Measurements from ENCODE around the gene TULP4.
"Not testable (repeated sequence)": the region's sequence is repeated elsewhere in the genome, so short reads cannot be mapped to it uniquely, and the experiment has no call there.

The TULP4 gene

DNA sequence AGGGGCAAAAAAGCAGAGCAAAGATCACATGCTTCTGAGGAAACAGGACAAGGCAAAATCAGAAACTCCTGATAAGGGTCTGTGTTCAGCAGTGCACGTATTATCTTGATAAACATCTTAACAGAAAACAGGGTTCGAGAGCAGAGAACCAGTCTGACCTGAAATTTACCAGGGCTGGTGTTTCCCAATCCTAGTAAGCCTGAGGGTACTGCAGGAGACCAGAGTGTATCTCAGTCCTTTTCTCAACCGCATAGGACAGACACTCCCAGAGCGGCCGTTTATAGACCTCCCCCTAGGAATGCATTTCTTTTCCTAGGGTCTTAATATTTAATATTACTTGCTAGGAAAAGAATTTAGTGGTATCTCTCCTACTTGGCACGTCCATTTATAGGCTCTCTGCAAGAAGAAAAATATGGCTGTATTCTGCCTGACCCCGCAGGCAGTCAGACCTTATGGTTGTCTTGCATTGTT lies 15.4 kb upstream of the TULP4 start:
- not testable (repeated sequence) for DNase-seq

DNA sequence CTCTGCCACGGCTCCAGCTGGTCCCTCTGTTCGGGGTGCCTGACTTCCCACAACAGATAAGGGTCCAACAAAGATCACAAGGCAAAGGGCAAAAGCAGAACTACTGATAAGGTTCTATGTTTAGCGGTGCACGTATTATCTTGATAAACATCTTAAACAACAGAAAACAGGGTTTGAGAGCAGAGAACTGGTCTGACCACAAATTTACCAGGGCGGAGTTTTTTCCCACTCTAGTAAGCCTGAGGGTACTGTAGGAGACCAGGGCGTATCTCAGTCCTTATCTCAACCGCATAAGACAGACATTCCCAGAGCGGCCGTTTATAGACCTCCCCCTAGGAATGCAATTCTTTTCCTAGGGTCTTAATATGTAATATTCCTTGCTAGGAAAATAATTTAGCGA lies 14.6 kb upstream of the TULP4 start:
- DNase-seq: not testable (repeated sequence)

DNA sequence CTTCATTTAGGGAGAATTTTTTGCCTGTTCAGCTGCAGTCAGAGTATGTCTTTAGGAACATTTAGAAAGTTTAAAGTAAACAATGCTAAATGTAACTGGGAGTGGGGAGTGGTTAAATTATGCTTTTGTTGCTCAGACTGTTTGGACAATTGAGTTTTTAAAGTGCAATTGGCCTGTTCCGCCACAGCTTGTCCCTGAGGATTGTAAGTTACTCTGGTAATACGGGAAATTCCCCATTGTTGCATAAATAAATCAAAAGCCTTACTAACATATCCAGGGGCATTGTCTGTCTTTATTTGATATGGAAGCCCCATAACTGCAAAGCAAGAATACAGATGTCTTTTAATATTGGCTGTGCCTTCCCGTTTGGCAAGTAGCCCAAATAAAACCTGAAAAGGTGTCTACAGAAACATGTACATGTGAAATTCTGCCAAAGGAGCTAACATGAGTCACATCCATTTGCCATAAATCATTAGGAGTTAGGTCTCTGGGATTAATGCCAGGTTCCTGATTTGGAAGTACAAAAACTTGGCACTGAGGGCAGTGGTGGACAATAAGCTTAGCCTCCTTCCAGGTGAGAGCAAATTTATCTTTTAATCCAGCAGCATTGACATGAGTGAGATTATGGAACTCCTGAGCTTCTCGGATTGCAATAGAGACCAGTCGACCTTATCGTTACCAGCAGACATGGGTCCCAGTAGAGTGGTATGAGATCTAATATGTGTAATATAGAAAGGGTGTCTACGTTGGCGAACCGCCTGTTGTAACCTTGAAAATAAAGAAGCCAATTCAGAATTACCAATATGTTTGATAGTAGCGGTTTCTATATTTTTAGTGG lies 11.7 kb upstream of the TULP4 start:
- DNase-seq: not testable (repeated sequence)

DNA sequence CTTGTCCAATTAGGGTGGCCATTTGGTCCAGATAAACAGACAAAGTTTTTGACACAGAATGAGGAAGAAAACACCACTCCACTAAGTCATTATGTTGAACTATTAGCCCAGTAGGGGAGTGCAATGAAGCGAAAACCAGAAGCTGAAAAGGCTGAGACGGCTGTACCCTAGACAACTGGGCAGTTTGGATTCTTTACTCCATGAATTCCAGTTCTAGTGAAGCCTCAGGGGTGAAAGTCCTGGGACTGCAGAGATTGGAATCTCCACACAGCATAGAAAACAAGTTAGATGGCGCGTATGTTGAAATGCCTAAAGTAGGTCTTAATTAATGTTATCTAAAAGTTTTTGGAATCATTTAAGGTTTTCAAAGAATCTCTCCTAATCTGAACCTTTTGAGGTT lies 10.7 kb upstream of the TULP4 start:
- not testable (repeated sequence) for DNase-seq

DNA sequence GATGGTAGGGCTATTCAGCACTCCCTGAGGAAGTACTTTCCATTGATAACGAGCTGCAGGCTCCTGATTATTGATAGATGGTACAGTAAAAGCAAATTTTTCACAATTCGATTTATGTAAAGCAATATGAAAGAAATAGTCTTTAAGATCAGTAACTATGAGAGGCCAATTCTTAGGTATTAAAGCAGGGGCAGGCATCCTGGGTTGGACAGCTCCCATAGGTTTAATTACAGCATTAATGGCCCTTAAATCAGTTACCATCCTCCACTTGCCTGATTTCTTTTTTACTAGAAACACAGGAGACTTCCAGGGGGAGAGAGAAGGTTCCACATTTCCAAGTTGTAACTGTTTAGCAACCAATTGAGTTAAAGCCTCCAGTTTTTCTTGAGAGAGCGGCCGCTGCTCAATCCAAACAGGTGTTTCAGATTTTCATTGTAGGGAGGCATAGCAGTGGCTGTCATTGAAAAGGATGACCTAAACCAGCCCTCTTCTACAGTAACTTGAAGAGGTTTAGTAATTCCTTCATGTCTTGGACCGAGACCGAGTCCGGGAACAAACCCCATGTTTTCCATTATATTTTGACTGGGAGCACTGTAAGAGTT lies 10.0 kb upstream of the TULP4 start:
- DNase-seq: not testable (repeated sequence)

DNA sequence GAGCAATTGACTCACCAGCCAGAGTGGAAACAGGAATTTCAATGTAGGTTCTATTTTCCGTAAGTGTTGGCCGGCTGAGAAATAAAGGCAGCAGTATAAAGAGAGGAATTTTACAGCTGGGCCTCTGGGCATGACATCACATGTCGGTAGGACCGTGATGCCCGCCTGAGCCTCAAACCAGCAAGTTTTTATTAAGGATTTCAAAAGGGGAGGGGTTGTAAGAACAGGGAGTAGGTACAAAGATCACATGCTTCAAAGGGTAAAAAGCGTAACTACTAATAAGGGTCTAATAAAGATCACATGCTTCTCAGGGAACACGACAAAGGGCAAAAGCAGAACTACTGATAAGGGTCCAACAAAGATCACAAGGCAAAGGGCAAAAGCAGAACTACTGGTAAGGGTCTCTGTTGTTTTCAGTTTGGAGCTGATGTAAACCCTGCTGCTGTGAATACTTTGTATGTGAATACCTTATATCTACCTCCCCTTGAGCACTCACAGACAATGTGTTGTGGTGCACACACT lies 9.0 kb upstream of the TULP4 start:
- DNase-seq: no peak

DNA sequence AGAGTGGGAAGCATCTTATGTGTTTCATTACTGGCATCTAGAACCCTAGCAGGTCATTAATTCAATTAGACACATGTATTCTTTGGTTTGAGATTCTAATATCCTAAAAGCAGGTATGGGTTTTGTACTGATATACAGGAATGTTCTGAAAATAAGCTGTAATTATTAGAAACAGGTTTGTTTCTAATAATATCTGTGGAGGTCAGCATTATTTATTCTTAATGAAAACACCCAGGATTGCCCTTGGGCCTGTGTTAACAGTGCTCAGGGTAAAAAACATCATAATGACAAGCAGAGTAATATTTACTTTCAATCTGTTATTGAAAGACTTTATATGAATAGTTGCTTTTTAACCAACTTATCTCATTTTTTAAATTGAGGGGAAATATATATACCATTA lies 8.0 kb upstream of the TULP4 start:
- DNase-seq: no peak

DNA sequence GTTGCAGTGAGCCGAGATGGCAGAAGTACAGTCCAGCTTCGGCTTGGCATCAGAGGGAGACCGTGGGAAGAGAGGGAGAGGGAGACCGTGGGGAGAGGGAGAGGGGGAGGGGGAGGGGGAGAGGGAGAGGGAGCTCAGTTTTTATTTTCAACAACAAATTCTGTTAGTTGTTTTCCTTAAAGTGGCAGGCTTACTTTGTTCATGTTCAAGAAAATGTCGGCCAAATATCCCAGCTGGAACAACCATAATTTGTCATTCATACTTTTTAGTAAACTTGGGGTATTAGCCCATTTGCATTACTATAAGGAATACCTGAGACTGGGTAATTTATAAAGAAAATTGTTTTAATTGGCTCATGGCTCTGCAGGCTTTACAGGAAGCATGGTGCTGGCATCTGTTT lies 2.5 kb upstream of the TULP4 start:
- no peak for DNase-seq

DNA sequence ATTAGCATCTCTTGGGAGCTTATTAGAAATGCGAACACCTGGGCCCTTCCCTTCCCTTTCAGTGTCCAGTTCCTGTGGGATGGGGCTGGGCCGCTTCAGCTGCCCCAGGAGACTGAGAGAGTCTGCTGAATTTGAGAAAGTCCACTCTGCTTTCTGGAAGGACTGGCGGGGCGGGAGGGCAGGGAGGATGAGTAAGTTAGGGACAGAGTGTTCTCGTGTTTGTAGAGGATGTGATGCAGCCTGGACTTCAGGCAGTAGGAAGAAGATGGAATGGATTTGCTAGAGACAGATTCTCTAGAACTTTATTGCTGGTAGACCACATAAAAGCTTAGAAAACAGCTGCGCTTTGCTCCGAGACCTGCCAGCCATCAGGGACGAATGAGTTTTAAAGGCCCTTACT lies 1.1 kb upstream of the TULP4 start:
- no peak for DNase-seq

DNA sequence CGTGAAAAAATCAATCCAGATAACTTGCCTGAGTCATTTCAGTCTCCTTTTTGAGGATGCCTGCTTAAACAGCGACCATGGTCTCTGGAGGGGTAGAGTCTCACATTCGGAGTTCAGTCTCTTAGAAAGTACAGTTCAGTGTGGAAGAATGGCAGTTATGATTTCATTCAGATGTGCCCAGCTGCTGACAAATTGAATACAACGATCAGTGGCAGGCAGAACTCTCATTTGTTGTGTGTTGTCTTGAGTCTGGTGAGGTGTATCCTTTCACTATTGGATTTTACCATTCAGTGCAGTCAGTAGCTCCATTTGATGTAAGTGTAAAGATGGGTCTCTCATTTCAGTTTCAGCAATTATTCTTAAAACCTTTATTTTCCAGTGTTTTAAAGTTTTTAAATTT lies 639 bp upstream of the TULP4 start:
- no peak for DNase-seq

DNA sequence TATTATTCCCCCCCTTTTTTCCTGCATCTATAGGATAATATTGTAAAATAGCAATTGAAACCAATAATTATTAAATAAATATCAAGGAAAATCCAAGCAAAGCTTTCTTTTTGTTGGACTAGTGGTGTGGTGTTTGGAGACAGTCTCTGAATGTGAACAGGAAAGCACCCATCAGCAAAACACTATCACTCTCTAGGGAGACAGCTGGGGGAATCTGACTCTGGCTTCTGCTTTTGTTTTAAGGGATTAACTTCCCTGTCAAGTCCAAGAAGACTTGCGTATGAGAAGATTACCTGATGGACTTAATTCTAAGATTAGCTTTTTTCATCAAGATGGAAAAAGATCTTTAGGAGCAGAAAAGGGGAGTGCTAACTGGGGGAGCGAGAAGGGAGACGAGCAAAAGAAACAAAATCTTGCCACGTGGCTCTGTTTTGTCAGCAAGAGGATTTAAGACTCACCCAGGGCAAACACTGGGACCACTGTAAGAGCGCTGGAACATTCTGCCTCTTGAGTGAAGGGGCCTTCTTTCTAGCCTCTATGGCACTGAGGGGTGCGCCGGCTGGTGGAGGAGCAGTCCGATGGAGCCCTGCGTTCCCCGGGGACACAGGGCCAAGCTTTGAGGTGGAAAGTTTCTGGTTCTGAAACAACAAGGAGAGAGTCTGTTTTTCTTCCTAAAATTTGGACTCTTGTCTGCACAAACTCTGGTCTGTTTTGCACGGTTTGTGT lies 570 bp downstream of the TULP4 start:
- DNase-seq: no peak

DNA sequence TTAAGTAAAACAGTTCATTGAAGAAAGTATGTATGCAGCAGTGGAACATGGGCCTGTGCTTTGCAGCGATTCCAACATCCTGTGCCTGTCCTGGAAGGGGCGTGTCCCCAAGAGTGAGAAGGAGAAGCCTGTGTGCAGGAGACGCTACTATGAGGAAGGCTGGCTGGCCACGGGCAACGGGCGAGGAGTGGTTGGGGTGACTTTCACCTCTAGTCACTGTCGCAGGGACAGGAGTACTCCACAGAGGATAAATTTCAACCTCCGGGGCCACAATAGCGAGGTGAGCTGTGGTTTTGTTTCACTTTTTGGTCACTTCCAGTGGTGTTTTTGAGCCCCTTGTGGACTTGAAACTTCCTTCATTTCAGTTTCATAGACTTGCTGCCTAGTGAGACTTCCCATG lies 1.7 kb downstream of the TULP4 start:
- no peak for DNase-seq

DNA sequence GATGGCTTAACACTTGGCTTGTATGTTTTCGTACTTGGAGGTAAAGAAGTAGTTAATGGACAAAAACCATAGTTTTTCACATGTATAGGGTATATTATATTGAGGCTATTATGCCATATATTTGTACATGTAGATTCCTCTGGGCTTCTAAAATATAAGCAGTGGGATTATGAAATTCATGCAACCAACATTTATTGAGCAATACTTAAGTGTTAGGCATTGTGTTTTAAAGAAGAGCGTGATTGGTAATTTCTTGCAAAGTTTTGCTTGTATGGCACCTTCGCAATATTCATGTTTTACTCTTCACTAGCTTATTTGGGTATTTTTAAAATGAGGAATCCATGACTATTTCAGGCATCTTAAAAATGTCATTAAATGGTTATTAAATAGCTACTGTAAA lies 2.5 kb downstream of the TULP4 start:
- no peak for DNase-seq

DNA sequence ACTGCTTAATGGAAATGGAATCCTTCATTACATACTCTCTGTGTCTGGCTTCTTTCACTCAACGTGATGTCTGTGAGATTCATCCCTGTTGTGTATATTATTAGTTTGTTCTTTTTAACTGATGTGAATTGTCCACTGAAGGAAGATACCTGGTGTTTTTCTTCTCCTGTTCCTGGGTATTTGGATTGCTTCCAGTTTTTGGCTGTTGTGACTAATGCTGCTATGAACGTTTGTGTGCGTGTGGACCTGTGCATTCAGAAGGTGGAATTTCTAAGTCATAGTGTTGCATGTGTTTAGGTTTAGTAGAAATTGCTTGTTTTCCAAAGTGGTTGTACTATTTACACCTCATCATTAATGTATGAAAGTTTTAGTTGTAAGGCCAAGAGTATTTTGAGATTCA lies 3.8 kb downstream of the TULP4 start:
- DNase-seq: no peak

DNA sequence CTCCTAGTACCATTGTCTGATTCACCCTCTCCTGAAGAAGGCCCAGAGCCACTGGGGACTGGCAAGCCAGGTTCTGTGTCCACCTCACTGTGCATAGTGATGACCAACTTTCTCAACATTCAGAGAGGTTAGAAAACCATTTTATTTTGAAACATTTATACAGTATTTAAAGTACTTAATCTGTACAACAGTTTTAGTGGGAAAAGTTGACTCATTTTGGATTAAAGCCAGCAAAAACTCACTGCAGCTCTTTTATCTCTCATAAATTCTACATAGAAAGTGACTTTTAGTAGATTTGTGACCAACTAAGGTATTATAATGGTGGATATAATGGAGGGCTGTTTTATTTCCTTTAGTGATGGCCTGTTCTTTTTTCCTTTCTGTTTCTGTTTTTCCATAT lies 9.7 kb downstream of the TULP4 start:
- DNase-seq: no peak

DNA sequence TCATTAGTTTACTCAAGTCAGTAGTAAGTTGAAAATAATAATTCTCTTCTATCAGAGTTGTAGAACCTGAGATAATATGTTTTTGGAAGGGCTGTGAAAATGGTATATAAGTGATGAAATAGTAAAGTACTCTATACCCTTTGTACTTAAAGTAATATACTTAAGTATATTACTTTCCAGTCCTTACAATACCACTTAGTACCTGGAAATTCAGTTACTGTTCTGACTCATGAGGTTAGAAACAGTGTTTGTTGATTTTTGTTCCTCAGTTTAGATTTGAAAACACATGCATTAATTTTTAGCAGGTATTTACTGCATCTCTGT lies 10.1 kb downstream of the TULP4 start:
- no peak for DNase-seq

DNA sequence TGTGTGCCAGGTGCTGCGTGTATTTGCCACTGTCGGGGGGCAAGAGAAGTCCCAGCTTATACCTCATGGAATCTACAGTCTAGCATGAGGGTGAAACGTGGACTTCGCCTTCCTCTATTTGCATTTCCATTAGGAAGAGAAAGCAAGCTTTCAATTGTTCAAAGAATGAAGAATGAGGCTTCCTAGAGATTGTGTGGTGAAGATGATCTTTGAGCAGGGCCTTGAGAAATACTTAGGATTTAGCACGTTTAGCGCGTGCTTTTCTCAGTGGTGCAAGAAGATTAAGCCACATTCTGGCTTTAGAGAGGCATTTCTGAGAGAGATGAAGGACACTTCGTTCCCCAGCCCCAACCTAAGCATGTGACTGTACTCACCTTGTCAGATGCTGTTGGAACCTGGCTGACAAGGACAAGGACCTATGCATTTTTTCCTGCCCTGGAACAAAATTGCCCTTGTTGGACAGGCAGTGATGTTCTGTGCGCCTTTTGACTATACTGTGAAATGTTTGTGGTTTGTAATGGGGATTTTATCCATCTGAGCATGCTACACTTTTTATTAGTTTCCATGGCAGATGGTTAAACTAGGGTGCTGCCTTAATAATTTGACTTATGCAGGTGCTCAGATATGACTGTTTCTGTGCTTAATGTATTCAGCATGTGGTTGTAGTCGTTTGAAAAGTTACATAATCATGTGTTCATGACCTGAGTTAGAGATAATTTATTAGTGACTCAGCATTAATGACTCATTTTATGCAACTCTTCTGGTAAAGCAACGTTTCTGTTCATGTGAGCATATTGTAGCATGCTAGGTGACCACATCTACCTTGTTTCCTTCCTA lies 10.7 kb downstream of the TULP4 start:
- DNase-seq: no peak

DNA sequence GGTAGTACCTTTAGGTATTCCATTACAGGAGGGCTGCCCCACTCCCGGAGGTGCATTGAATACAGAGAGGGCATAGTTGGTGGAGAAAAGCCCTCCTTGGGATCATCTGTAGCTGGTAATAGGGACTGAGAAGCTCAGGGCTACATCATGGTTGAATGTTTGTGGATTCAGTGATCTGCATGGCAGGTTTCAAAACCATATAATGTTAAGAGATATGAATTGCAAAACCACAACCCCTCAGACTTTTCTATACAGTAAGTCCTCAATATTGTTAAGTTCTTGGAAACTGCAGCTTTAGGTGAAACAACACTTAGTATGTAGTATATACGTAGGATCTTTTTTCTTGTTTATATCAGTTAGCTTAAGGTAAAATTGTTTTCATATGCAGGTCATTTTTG lies 11.3 kb downstream of the TULP4 start:
- no peak for DNase-seq

DNA sequence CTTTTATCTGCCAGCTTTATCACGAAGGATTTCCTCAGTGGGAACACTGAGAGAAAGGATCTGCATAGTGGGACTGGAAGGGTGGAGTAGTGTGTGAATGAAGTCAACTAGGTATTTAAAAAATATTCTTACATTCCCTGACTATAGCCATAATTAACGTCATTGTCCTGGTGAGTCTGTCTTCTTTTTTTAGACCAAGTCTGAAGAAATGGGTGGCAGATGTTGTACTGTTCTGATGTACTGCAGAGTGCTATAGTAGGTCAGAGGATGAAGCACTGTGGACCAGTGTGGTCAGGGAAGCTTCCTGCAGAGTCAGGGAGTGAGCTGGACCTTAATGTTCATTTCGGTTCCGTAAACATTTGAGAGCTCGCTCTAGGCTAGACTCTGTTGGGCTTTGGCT lies 11.9 kb downstream of the TULP4 start:
- no peak for DNase-seq

DNA sequence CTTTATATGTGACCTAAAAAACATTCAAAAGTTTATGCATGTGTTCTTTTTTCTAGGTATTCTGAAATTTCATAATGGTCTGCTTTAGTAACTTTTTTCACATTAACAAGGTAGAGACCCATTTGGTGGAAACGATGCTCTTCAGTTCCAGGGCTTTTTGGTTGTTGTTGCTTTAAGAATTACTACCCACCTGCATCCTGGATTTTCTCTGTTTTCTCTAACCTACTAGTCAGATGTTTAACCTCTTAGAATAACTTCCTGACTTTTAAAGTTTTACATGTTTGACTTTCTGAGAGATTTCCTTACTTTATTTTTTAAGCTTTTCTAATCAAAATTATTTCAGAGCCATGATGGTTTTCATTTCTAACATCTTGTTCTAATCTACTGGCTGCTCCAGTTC lies 14.9 kb downstream of the TULP4 start:
- DNase-seq: no peak

DNA sequence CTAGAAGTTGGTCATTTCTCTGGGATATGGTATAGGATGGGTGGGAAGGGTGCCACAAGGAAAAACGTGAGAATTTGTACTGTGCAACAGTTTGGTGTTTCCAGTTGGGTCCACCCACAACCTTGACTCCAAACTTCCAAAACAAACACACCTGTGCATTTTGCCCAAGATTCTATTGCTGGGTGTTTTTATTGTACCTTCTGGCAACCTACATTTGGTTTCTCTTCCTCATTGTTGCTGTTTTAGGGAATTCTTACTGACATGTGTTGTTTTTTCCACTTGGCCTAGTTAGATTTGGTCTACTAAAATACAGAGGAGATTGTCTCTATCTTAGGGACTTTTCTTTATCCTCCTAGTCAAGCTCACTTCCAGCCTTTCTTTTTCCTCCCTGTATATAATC lies 16.7 kb downstream of the TULP4 start:
- DNase-seq: no peak

DNA sequence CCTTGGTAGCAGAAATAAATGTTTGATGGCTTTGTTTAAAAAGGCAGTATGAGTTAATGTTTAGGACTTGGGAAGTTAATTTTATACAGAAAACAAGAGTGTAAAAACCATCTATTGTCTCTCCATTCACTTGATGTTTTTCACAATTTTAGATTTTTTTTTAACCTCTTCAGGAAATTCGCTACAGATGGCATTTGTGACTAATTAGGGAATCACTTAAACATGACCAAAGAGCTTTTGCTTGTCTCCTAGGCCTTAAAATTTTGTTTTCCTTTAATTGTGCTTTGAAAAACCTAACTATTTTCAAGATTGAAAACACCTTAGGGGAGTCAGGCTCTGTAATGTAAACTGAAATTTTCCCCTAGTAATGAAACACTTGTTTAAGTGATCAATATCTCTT lies 17.3 kb downstream of the TULP4 start:
- no peak for DNase-seq

DNA sequence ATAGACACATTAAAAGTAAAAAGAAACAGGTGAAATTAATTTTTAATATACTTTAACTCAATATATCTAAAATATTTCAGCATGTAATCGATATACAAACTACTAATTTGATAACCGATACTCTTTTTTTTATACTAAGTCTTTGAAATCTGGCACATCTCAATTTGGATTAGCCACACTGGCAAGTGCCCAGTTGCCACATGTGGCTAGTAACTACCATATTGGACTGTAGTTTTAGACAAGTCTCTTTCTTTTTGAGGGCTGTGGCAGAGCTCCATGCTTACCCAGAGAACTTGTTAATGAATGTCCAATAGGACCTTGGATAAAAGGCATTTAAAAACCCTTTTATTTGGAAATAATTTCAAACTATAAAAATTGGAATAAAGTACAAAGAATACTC lies 17.8 kb downstream of the TULP4 start:
- DNase-seq: no peak

All from GOT3 (cell line).